Bronchial epithelial cell (primary cell): ENCODE measurements around the gene ZIC1. TPM values are rescaled to one million over a fixed set of nuclear protein-coding genes. Genes with fewer than 3 reads are reported as not detected.

Experiments used
- DNase-seq: peaks from one replicate; pipeline ENCODE4 v3.0.0-alpha.2; 2010; ENCODE audit warnings: low read depth
- FAIRE-seq: peaks from 2 replicates; lab custom pipeline; 2011; peaks lifted over from hg19 to GRCh38; lab: Jason Lieb, UNC
- H3K27me3 ChIP-seq: 2 replicates; pipeline ENCODE4 v1.5.1; 2011; ENCODE audit warnings: low read length; ENCODE audit not compliant: control insufficient read depth, insufficient read depth
- H3K36me3 ChIP-seq: 2 replicates; pipeline ENCODE4 v1.5.1; 2011; ENCODE audit warnings: low read length; ENCODE audit not compliant: control insufficient read depth, insufficient read depth
- H3K4me3 ChIP-seq: 2 replicates; pipeline ENCODE4 v1.5.1; 2011; ENCODE audit warnings: mild to moderate bottlenecking, low read depth, low read length, control low read depth
- total RNA-seq: library from RNA; depleted of rRNA; stranded (reverse); fragments of >200 nt; gene quantifications from 2 replicates; pipeline ENCODE4 v1.2.1, GENCODE V29; 2014
- TF ChIP-seq, protein P1 (sequence below): IDR thresholded peaks from 2 replicates; pipeline ENCODE4 v1.5.1; 2011; ENCODE audit warnings: mild to moderate bottlenecking, moderate library complexity, low read length, control low read depth, inconsistent platforms; ENCODE audit not compliant: insufficient read depth, severe bottlenecking

ZIC1 gene
- total RNA-seq, 1 donor from 2014 or later: not detected

DNA sequence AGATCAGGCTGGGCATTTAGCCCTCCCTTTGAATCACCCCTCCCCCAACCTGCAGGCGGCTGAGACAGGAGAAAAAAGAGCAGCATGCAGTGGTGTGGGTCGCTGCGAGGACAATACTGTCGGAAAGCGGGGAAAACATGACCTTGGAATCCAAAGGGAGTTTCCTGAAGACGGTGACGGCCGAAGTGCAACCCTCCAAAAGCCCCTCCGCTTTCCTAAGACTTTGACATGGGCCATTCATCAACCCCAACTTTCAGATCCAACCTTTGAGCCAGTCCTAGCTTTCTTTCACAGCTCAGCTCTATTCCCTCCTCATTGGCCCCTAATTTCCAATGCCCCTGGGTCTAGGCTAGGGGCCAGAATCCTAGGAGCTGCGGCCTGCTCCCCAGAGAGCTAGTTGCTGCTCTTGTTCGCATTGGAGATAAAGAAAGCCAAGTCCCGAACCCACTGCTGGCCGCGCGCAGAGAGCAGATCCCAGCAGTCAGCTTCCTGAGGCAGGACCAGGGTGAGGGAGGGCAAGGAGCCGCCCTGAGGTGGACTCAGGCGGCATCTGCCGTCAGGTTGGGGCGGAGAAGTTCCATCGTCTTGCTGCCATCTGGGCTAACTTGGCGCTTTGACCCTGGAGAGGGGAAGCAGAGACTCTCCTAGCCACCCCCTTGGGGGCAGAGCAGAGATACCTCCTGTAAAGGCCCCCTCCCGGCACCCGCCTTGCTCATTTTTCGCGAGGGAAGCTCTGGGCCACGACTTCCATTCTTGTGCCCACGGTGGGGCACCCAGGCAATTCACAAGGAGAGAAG lies 3.7 kb upstream of the ZIC1 start:
- TF ChIP-seq, protein P1, sequence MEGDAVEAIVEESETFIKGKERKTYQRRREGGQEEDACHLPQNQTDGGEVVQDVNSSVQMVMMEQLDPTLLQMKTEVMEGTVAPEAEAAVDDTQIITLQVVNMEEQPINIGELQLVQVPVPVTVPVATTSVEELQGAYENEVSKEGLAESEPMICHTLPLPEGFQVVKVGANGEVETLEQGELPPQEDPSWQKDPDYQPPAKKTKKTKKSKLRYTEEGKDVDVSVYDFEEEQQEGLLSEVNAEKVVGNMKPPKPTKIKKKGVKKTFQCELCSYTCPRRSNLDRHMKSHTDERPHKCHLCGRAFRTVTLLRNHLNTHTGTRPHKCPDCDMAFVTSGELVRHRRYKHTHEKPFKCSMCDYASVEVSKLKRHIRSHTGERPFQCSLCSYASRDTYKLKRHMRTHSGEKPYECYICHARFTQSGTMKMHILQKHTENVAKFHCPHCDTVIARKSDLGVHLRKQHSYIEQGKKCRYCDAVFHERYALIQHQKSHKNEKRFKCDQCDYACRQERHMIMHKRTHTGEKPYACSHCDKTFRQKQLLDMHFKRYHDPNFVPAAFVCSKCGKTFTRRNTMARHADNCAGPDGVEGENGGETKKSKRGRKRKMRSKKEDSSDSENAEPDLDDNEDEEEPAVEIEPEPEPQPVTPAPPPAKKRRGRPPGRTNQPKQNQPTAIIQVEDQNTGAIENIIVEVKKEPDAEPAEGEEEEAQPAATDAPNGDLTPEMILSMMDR: no peak
- no peak for FAIRE-seq
- Histone ChIP-seq H3K36me3 (no peaks in the 10 kb centered on the region), H3K4me3 (no peak overlapping the region), H3K27me3 (peaks cover 54% of the 10 kb centered on the region)
- no peak for DNase-seq

DNA sequence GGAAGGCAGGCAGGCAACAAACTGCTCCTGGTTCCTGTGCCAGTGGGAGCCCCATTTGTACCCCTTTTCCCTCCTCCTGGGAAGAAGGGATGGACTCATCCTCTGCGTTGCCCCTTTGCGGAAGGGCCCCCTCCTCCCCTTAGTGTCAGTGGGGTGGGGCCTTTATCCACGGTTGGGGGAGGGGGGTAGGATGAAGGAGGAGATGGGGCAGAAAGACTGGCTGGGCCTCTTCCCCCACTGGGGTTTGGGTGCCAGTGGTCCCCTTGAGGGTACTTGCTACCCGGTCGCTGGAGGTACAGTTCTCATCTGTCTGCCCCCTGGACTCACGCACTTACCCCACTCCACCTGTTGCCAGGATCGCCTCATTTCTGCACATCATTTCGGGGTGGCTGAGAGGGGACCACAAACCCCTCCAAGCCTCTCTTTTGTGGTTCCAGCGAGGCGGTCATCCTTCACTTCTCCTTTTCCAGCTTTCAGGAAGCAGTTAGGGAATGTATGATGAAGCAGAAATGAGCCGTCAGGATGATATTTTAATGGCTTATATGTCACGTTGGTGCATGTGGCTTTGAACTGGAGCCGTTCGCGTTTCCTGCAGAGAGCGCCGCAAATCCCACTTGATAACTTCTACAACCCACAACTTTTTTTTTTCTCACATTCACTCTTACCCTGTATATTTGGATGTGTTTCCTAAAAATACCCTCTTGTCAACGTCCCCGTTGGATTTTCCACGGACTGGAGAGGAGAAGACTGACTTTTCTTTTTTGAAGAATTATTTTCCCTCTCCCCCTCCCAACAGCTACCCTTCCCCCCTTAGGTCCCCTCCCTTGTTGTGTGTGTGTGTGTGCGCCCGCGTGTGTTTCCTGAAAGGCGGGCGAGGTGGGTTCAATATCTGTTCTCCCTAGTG lies 2.9 kb upstream of the ZIC1 start, which contains the start of gene ZIC4:
Gene ZIC4 (minus strand): TSS at position 516 of the 904 bp plus-strand sequence. CDS start 3,746 bp downstream, outside the sequence.
- peaks cover 63% of the 10 kb centered on the region for H3K27me3 ChIP-seq
- TF ChIP-seq, protein P1: no peak
- no peak within 1 kb of the TSS for H3K4me3 ChIP-seq
- no peak for FAIRE-seq
- DNase-seq: no peak
- no peaks in the 10 kb centered on the region for H3K36me3 ChIP-seq

DNA sequence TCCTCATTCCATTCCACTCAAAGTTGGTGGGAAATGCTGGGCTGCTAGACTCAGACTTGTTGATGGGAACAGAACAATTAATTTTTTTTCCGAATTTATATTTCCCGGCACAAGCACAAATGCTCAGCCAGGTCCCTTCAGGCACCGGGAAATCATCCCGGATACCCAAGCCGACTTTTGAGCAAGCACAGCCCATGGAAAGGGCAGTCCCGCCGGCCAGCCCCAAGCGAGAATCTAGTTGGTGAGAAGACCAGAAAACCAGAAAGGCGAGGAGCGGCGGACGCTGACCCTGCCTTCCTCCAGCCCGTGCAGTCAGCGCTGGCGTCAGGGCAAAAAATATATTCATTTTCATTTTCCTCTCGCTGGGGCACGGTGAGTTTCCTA lies 2.1 kb upstream of the ZIC1 start:
- DNase-seq (no peak), FAIRE-seq (no peak)
- Histone ChIP-seq H3K36me3 (no peaks in the 10 kb centered on the region), H3K27me3 (peaks cover 69% of the 10 kb centered on the region), H3K4me3 (no peak overlapping the region)
- TF ChIP-seq, protein P1: no peak

DNA sequence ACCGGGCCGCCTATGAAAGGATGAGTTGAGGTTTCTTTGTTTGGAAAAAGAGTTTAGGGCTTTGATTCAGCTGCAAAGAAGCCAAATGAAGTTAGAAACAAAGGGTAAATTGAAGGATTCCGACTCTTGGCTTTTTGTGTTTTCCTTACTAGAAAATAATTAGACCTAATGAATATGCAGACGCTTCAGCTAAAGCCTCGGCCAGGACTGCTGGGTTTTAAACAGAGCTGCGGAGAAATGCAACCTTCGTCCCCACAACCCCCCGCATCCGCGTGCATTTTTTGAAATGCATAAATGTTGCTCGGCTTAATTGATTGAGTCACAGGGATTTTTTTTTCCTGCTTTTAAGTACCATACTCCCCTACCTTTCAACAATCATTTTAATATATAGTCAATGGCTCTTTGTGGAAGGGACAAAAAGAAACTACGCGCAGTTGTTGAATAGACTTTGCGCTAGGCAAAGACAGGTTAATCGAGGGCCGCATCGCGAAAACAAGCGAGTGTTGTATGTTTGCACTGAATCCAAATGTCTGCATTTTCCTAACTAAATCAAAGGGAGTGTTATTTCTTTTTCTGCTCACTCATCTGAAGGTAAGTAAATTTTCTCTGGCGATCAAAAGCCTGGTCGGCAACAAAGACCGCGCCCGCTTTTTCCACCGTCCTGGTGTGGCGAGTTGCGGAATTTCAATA lies 1.5 kb upstream of the ZIC1 start:
- FAIRE-seq (no peak), DNase-seq (no peak)
- Histone ChIP-seq H3K27me3 (peaks cover 73% of the 10 kb centered on the region), H3K4me3 (no peak overlapping the region), H3K36me3 (no peaks in the 10 kb centered on the region)
- TF ChIP-seq, protein P1: no peak

DNA sequence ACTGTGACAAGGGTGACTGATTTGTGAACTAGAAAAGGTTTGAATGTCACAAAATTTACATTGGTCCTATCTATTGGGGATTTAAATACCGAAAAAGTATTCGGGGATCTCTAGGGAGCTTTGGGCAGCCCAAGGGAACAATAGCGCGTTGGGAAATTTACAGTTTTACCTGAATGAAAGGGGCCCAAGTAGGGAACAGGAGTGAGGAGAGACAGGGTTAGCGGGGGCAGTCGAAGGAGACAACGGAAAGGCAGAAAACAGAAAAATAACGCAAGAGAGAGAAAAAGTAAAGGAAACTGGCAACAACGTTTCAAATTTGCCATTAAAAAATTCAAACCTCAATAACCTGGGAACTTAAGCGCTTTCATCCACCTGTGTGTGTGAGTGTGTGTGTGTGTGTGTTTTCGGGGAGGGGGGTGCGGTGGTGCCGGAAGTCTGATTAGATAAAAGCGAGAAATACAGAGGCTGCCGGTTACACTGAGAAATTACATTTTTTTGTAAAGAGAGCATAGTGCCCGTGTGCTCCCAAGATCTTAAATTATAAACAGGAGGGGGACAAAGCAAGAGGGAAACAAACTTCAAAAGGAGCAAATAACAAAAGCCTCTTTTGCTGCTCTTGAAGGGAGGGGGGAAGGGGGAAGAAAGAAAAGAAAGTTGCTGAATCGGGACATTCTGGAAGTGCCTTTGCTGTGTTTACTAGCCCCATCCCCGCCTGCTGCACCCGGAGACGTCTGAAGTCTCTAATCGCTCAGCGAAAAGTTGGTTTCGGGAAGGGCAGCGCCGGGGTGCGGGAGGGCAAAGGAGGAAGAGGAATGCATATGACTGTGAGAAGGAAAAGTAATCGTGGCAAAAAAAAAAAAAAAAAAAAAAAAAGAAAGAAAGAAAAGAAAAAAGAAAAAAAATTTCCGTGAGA lies 721 bp upstream of the ZIC1 start:
- TF ChIP-seq, protein P1: no peak
- Histone ChIP-seq H3K4me3 (no peak overlapping the region), H3K36me3 (no peaks in the 10 kb centered on the region), H3K27me3 (peaks cover 81% of the 10 kb centered on the region)
- FAIRE-seq: no peak
- no peak for DNase-seq
